Adrenal gland (tissue), 12 donors: ENCODE results near the gene HOXA5. TPM values are rescaled to one million over a fixed set of nuclear protein-coding genes. Genes with fewer than 3 reads are reported as not detected.

Experiments used
- DNase-seq, 7 donors: peaks; one replicate each; pipeline ENCODE4 v3.0.0-alpha.2; 2019 to 2020
- H3K27ac ChIP-seq, 5 donors: fragments of 200-600 bp; sonication (generic) in 4 of 5; 1 replicate in 3 of 5; 2 replicates in 2 of 5; pipeline versions ENCODE4 v1.5.1 to v1.8.0; 2016 to 2020; ENCODE audit warnings: mild to moderate bottlenecking in 1 of 5
- H3K27me3 ChIP-seq: fragments of 200-600 bp; 2 replicates; pipeline ENCODE4 v1.8.0; 2021
- H3K36me3 ChIP-seq, 2 donors: fragments of 200-600 bp; replicated peaks in 1 of 2; 1 replicate in 1 of 2; 2 replicates in 1 of 2; pipeline versions ENCODE4 v1.5.1 to v1.8.0; 2018 to 2022
- H3K4me1 ChIP-seq, 2 donors: fragments of 200-600 bp; replicated peaks in 1 of 2; 1 replicate in 1 of 2; 2 replicates in 1 of 2; pipeline versions ENCODE4 v1.5.1 to v1.8.0; 2018 to 2021
- H3K4me3 ChIP-seq, 4 donors: fragments of 200-600 bp; sonication (generic) in 3 of 4; one replicate each; pipeline ENCODE4 v1.5.1; 2016 to 2018
- H3K9me3 ChIP-seq, 3 donors: fragments of 200-600 bp; sonication (generic) in 1 of 3; replicated peaks in 1 of 3; 1 replicate in 2 of 3; 2 replicates in 1 of 3; pipeline versions ENCODE4 v1.5.1 to v1.8.0; 2016 to 2021
- CTCF ChIP-seq, 6 experiments: fragments of 450-650 bp in 4 of 6; fragments of 200-600 bp in 2 of 6; sonication (generic) in 1 of 6; IDR thresholded peaks; 1 replicate in 5 of 6; 2 replicates in 1 of 6; pipeline versions ENCODE4 v1.5.1 to v1.8.0; 2016 to 2021; ENCODE audit warnings: antibody characterized with exemption in 6 of 6, mild to moderate bottlenecking in 2 of 6, moderate library complexity in 1 of 6
- POLR2A ChIP-seq, 2 donors: fragments of 450-650 bp; IDR thresholded peaks; one replicate each; pipeline ENCODE4 v1.6.1; 2017; ENCODE audit warnings: antibody characterized with exemption in 2 of 2, mild to moderate bottlenecking in 2 of 2, moderate library complexity in 1 of 2
- WGBS, 4 donors: extraction: QIAGEN DNeasy Blood & Tissue Kit in 2 of 4; methylation state at CpG; one replicate each; pipeline versions ENCODE4 v1.1.5 to v1.1.7; 2013 to 2017; 5-methylcytosine and 5-hydroxymethylcytosine counted together
- intact Hi-C, 2 donors: fragments of 100-400 bp; cut with DNase I; formaldehyde crosslinking; loops; one replicate each; pipeline versions ENCODE4 v1.14.1 to v1.15.0; 2022 to 2023
- polyA plus RNA-seq, 3 donors: library from polyadenylated mRNA; stranded (reverse); fragments of 200-250 nt in 2 of 3; fragments of 350-450 nt in 1 of 3; fragmentation: Illumina TruSeq in 1 of 3; extraction: RNeasy Lipid Tissue Mini Kit (QIAGEN cat#74804) in 1 of 3; gene quantifications; one replicate each; pipeline ENCODE4 v1.2.3, GENCODE V29; 2013 to 2014
- total RNA-seq, 9 donors: library from RNA; depleted of rRNA in 4 of 9; stranded (reverse); fragments of >200 nt in 4 of 9; fragments of 120-200 nt in 1 of 9; fragmentation: NEBNext Ultra II Directional in 1 of 9; extraction: Animal tissue kit (Norgen Biotek cat#: 25700) in 1 of 9; gene quantifications; one replicate each; pipeline versions ENCODE4 v1.1.0 to v1.2.4, GENCODE V29; 2013 to 2023
- donor health status: healthy with polysubstance abuse.
- donor health status: Bipolar disorder and iron deficiency.
- donor health status: DM: yes; HTN: yes; CAD: no.
- donor health status: DM: no; HTN: no; CAD: no.
- donor health status: DM: no; HTN: no; CAD: no.
- donor health status: DM: yes; HTN: yes; CAD: no.

The HOXA5 gene
- total and polyA plus RNA-seq, 12 donors: 21.8 to 132 (median 57.0) TPM

GRCh38 chr7:27128776-27129728 lies 14.4 kb downstream of the HOXA5 start:
- DNase-seq: peak in 1 of 7 donors; percentile 54
- no peak for TF ChIP-seq CTCF (IDR thresholded peaks at IDR 0.05)
- no peak for TF ChIP-seq POLR2A (IDR thresholded peaks at IDR 0.05)
- H3K27ac ChIP-seq: peak overlapping the region in 2 of 5 donors; percentile 93 to 98
- 68 to 79% (median 74%) methylated on average over 28 of the region's 28 CpGs for WGBS, 4 donors
- no peaks in the 10 kb centered on the region for H3K9me3 ChIP-seq
- intact Hi-C loops: no loop called here
- peaks cover 8 to 54% of the 10 kb centered on the region in 2 donors for H3K4me1 ChIP-seq
- H3K36me3 ChIP-seq: no peaks in the 10 kb centered on the region
- no peaks in the 10 kb centered on the region for H3K27me3 ChIP-seq
- H3K4me3 ChIP-seq: peak overlapping the region in 2 of 4 donors; percentile 28 to 91

GRCh38 chr7:27128034-27128433 lies 15.4 kb downstream of the HOXA5 start:
- Histone ChIP-seq H3K27ac (peak overlapping the region in 2 of 5 donors; percentile 93 to 98), H3K9me3 (no peaks in the 10 kb centered on the region), H3K27me3 (no peaks in the 10 kb centered on the region), H3K36me3 (no peaks in the 10 kb centered on the region), H3K4me3 (no peak overlapping the region), H3K4me1 (peaks cover 8 to 49% of the 10 kb centered on the region in 2 donors)
- 44 to 61% (median 55%) methylated on average over 2 of the region's 2 CpGs for WGBS, 4 donors
- DNase-seq: peak in 2 of 7 donors; percentile 10 to 47
- intact Hi-C loops: no loop called here
- TF ChIP-seq CTCF (IDR thresholded peaks at IDR 0.05): no peak
- TF ChIP-seq POLR2A (IDR thresholded peaks at IDR 0.05): no peak

- H3K9me3 ChIP-seq: no peaks in the 10 kb centered on the region
- H3K4me1 ChIP-seq: peaks cover 8 to 45% of the 10 kb centered on the region in 2 donors
- DNase-seq: no peak
- intact Hi-C loops: no loop called here
- no peak overlapping the region for H3K4me3 ChIP-seq
- H3K27me3 ChIP-seq: no peaks in the 10 kb centered on the region
- H3K27ac ChIP-seq: peak overlapping the region in 1 of 5 donors; percentile 98
- TF ChIP-seq POLR2A (IDR thresholded peaks at IDR 0.05) (no peak), CTCF (IDR thresholded peaks at IDR 0.05) (no peak)
- no peaks in the 10 kb centered on the region for H3K36me3 ChIP-seq
- WGBS, 4 donors: 62 to 71% (median 67%) methylated on average over 3 of the region's 3 CpGs
These were observed 16.7 kb downstream of the HOXA5 start for GRCh38 chr7:27126596-27127327.

- no peaks in the 10 kb centered on the region for H3K9me3 ChIP-seq
- H3K36me3 ChIP-seq: no peaks in the 10 kb centered on the region
- WGBS, 4 donors: 50 to 60% (median 52%) methylated on average over 5 of the region's 5 CpGs
- peaks cover 8 to 38% of the 10 kb centered on the region in 2 donors for H3K4me1 ChIP-seq
- H3K4me3 ChIP-seq: no peak overlapping the region
- DNase-seq: no peak
- TF ChIP-seq CTCF (IDR thresholded peaks at IDR 0.05) (no peak), POLR2A (IDR thresholded peaks at IDR 0.05) (no peak)
- intact Hi-C loops: no loop called here
- no peaks in the 10 kb centered on the region for H3K27me3 ChIP-seq
- peak overlapping the region in 1 of 5 donors; percentile 38 for H3K27ac ChIP-seq
These were observed 17.5 kb downstream of the HOXA5 start for GRCh38 chr7:27125986-27126394.
